8988T (cell line): ENCODE data around the gene EPN2.
A peak's percentile ranks its signal among the peaks of the same experiment; 100 is the strongest.
"Not testable (repeated sequence)": the region's sequence is repeated elsewhere in the genome, so short reads cannot be mapped to it uniquely, and the experiment has no call there.

Source experiments
- DNase-seq: peaks from one replicate; pipeline ENCODE4 v3.0.0; 2011

Gene EPN2

DNA sequence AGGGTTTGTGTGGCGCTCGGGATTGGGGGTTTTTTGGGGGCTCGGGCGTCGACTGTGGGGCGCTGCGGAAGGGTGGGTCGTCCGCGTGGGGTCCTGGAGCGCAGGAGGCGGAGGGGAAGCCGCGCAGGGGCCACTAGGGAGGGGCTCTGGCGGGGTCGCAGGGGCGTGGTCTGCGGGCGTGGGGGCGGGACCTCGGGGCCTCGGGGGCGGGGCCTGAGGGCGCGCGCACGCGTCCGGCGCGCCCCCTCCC is at the start of gene EPN2:
Gene EPN2, plus strand, starts transcription at position 228 of the 250 bp plus-strand sequence. CDS start 45,754 bp downstream, outside the sequence.
- not testable (repeated sequence) for DNase-seq

DNA sequence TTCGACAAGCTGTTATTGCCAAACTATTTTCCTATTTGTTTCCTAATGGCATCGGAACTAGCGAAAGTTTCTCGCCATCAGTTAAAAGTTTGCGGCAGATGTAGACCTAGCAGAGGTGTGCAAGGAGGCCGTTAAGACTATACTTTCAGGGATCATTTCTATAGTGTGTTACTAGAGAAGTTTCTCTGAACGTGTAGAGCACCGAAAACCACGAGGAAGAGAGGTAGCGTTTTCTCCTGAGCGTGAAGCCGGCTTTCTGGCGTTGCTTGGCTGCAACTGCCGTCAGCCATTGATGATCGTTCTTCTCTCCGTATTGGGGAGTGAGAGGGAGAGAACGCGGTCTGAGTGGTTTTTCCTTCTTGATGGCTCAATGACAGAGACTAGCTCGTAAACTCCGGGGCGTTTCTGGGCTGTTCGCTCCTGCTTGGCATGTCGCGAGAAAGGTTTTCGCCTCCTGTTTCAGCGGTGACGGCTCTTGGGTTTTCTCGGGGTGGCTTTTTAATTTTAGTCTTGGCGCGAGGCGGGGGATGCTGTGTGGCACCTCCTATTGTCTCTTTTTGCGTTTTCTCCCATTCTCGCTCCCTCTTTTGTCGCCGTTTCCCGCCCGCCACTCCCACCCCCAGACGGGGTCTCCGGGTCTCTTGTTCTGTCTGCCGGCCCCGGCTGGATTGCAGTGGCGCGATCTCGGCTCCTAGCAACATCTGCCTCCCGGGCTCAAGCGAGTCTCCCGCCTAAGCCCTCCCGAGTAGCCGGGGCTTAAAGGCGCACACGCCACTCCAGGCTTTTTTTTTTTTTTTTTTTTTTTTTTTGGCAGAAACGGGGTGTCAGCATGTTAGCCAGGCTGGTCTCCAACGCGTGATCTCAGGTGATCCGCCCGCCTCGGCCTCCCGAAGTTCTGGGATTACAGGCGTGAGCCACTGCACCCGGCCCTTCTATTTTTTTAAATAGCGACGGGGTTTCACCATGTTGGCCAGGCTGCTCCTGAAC is 49.0 kb upstream of the EPN2 start:
- not testable (repeated sequence) for DNase-seq

DNA sequence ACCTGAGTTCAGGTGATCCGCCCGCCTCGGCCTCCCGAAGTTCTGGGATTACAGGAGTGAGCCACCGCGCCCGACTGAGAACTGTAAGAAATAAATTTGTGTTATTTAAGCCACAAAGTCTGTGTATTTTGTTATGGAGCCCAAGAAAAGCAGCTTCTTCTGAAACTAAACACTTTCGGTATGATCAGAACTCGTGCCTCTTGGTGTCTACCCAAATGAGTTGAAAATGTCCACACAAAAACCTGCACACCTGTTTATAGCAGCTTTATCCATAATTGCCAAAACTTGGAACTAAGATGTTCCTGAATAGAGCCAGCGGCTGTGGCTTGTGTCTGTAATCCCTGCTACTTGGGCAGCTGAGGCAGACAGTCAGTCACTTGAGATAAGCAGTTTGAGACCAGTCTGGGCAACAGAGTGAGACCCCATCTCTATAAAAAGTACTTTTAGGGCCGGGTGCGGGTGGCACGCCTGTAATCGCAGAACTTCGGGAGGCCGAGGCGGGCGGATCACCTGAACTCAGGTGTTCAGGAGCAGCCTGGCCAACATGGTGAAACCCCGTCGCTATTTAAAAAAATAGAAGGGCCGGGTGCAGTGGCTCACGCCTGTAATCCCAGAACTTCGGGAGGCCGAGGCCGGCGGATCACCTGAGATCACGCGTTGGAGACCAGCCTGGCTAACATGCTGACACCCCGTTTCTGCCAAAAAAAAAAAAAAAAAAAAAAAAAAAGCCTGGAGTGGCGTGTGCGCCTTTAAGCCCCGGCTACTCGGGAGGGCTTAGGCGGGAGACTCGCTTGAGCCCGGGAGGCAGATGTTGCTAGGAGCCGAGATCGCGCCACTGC is 48.1 kb upstream of the EPN2 start:
- DNase-seq: not testable (repeated sequence)

DNA sequence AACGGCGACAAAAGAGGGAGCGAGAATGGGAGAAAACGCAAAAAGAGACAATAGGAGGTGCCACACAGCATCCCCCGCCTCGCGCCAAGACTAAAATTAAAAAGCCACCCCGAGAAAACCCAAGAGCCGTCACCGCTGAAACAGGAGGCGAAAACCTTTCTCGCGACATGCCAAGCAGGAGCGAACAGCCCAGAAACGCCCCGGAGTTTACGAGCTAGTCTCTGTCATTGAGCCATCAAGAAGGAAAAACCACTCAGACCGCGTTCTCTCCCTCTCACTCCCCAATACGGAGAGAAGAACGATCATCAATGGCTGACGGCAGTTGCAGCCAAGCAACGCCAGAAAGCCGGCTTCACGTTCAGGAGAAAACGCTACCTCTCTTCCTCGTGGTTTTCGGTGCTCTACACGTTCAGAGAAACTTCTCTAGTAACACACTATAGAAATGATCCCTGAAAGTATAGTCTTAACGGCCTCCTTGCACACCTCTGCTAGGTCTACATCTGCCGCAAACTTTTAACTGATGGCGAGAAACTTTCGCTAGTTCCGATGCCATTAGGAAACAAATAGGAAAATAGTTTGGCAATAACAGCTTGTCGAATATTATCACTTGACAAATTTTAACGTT is 47.3 kb upstream of the EPN2 start:
- DNase-seq: not testable (repeated sequence)

DNA sequence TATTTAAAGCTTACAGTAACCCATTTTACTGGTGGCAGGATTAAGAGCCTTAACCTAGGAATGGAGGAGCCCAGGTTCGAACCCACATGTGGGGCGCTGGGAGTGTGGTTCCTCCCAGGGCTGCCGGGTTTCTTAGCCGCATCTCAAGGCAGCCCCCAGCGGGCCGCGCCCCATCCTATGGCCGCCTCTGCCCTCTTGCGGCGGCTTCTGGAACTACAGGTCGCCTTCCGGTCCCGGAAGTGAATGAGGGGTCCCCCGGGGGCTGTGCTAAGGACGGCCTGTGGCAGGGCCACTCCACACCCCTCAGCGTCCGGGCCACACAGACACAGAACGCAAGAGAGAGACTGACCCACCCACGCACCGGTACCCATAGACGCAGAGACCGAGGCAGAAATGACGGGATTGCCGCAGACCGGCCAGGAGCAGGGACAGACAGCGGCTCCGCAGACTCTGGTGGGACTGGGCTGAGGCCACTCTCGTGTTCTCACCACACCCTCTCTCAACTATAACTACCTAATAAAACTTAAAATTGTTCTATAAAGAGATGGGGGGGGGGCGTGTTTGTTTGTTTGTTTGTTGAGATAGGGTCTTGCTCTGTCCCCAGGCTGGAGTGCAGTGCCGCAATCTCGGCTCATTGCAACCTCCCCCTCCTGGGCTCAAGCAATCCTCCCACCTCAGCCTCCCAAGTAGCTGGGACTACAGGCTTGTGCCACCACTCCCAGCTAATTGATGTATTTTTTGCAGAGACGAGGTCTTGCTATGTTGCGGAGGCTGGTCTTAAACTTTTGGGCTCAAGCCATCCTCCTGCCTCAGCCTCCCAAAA is 40.6 kb upstream of the EPN2 start:
- not testable (repeated sequence) for DNase-seq

DNA sequence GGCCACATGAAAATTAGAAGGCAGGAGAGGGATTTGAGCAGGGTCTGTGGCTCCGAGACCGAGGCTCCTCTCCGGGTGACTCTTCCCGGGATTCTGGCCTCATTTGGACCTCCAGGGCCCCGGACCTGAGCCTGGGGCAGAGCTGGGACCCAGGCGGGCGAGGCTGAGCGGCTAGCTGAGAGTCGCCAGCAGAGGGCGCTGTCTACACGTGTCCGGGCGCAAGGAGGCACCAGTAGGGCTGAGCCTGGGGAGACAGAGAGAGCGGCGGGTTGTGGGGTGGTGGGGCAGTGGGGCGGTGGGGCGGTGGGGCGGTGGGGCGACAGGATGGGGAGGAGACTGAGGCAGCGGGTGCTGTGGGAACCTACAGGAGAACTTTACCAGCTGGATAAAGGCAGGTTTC is 34.7 kb upstream of the EPN2 start:
- not testable (repeated sequence) for DNase-seq

DNA sequence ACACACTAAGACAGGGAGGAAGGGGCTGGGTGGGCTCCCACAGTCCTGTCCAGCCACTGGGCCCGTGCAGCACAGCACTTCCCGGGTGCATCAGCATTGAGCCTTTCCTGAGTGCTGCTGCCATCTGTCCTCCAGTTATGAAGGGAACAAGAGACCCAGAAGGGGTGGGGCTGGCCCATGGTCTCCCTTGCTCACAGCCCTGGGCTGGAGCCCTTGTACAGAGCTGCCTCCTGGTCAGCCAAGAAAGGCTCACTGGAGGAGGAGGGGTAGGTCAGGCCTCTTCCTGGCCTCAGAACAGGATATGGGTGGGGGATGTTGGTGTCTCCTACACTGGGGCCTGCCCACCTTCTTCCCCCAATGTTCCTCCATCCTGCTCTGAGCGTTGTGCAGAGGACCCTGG is 33.7 kb upstream of the EPN2 start:
- not testable (repeated sequence) for DNase-seq

DNA sequence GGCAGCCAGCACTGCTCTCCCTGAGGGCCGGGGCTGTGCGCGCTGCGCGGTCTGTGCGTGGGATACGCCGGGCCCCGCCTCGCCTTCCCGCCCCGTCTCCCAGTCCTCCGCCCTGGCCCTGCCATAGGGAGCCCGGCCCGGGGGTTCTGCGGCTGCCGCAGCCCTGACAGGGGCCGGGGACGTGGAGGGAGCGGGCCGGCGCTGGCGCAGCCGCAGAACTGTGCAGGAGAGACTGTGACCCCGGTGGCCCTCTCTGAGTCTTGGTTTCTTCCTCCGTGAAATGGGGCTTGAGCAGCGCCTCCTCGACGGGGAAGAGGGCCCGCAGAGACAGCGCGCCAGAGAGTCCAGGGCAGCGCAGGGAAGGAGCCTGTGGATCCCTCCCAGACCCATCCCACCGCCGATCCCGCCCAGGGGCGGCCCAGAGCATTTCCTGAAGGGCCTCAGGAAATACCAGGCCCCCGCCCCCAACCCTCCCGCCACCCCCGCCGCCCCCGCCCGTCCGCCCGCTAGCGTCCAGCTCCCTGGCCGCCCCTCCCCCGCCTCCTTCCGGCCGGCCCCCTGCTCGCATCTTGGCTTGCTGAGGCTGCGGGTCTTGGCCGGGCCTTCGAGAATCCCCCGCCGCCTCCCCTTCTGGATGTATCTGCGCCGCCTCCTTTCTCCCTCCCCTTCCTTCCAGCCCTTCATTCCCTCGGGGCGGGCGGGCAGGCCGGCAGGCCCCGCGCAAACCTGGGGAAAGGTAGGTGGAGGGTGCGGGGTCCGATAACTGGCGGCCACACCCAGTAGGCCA is 21.9 kb upstream of the EPN2 start:
- DNase-seq: not testable (repeated sequence)

DNA sequence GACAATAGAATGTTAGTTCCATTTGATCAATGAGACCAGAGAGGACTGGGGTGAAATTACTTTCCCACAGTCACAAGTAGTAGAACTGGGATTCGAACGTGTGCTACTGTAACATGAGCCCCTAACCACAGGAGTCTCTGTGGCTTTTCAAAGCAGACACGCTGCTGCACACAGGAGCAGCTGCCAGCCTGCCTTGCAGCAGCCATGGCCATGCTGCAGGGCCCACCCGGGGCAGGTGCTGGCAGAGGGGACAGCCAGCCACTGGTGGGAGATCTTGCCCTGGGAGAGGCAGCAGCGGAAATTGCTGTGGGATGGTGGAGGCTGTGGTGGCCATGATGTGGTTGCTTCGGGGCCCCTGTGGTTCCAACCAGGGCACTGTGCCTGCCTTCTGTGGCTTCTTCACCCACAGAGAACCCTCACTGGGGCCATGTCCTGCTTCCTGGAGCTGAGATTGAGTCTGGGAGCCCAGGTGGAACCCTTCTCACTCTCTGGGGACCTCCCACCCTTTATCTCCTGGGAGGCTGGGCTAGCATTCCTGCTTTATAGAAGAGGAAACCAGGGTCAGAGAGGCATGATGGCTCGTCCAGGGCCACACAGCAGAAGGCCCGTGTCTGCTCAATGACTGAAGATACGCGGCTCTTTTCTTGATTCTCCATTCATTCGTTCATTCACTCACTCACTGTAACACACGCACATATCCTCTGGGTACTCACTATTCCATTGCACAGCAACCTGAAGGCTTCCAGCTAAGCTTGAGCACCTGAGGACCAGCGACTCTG is 20.8 kb upstream of the EPN2 start:
- DNase-seq: not testable (repeated sequence)

DNA sequence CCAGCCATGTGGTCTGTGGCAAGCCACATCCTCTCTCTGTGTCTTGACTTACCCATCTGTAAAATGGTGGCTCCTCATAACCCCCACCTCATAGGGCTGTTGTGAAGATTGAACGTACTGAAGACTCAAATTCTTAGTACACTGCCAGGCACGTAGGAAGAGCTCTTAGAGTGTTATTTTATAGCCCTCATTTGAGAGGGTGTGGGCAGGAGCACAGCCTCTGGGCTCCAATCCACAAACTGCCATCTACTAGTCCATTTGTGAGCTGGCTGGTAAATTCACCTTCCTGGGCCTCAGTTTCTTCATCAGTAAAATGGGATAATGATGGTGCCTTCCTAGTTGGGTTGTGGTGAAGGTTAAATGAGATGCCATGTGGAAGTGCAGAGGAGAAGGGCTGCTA is 18.3 kb upstream of the EPN2 start:
- not testable (repeated sequence) for DNase-seq

DNA sequence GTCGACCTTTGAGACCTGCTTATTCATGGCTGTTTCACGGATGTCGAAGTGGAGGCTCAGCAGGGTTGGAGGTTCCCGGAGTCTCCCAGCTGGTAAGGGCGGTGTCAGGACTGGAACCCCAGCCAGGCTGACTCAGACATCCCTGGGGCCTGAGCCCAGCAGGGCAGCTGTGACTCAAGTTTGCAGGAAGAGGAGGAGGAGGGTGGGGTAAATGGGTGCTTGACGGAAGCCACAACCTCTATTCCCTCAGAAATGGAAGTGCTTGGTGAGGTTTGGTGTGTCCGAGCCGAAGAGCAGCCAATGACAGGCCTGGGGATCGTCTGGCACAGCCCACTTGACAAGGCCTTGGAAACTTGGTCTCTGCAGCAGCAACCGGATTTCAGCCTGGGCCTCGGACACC is 17.8 kb upstream of the EPN2 start:
- not testable (repeated sequence) for DNase-seq

DNA sequence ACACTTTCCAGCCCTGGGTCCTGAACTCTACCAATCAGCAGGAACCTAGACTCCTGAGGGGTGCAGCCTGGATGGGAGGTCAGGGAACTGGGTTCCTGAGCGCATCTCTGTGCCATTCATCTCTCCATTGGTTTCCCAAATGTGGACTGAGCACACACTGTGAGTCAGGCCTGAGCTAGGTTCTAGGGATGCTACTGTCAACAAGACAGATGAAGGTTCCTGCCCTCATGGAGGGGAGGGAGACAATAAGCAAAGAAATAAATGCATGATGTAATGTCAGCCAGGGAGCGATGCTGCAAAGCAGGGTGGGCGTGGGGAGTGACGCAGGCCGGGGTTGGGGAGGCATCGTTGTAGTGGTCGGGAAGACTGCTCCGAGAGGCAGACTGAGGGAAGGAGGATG is 17.0 kb upstream of the EPN2 start:
- DNase-seq: not testable (repeated sequence)

DNA sequence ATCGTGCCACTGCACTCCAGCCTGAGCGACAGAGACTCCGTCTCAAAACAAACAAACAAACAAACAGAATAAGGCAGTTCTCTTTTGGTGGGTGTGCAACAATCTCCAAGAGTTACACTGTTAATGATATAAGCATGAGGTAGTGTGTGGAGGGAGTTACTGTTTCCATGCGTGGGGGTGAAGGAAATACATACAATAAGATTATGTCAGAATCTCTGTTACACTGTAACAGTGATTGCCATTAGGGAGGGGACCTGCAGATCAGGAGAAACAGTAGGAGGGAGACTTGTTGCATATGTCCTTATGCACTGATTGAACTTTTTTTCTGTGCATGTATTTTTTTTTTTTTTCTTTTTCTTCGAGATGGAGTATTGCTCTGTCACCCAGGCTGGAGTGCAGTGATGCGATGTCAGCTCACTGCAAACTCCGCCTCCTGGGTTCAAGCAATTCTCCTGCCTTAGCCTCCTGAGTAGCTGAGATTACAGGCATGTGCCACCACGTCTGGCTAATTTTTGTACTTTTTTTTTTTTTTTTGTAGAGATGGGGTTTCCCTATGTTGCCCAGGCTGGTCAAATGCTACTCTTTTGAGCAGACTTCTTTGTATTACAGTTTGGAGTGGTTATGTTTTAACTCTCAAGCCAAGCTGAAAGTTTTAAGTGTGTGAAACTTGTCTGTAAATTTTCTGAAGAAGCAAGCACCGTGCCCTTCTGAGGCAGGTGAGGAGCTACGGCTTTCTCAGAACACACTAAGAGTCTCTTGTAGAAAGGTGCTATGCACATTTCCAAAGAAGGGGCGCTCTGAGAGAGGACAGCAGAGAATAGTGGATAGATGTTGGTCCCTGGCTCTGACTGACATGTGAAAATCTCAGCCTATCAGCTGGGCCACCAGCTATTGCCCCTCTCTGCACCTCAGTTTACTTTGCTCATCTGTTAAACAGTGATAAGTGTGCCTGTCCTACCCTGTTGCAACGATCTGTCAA is 10.3 kb upstream of the EPN2 start:
- DNase-seq: not testable (repeated sequence)

DNA sequence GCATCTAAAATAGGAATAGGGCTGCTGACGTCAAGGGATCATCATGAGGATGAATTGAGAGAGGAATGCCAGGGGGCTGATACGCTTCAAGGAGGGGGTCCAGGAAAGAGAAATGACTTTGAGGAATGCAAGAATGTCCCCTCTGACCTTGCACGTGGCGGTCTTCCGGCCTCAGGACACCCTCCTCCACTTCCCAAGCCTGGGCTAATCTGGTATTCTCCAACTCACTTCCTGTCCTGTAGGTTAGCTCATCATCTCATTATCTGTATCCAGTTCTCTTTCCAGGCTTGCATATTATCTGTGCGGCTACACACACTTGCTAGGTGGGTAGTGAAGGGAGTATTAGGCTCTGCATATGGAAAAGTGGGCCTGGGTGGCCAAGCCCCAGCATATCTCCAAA is 2.5 kb upstream of the EPN2 start:
- not testable (repeated sequence) for DNase-seq

DNA sequence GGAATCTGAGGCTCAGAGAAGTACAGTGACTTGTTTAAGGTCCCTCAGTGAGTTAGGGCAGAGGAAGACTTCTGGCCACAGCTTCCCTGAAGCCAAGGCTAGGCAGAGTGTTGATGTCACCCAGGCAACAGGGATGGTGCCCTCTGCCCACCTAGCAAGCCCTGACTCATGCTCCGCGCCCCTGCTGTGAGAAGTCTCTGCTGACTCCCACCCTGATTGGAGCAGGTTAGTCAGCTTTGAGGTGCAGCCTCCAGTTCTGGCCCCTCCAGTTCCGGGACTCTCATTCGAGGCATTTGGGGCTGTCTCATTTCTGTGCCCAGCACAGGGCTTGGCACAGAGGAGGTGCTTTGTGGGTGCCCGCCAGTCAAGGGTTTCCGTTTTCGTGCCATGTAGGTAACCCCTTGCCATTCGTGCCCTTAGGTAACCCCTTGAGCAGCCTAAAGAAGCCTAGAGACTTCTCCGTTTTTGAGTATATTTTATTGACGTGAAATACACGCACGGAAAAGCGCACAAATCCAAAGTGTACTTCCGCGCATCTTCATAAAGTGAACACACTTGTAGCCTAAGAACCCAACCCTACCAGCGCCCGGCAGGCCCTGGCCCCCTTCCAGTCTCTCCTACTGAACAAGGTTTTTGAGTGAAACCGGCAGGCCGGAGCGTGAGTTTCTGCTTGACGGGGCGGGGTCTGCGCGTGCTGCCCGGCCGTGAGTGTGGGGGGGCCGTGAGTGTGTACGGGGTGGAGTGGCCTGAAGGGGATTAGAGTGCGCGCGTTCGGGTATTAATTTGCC is 621 bp upstream of the EPN2 start:
- not testable (repeated sequence) for DNase-seq

DNA sequence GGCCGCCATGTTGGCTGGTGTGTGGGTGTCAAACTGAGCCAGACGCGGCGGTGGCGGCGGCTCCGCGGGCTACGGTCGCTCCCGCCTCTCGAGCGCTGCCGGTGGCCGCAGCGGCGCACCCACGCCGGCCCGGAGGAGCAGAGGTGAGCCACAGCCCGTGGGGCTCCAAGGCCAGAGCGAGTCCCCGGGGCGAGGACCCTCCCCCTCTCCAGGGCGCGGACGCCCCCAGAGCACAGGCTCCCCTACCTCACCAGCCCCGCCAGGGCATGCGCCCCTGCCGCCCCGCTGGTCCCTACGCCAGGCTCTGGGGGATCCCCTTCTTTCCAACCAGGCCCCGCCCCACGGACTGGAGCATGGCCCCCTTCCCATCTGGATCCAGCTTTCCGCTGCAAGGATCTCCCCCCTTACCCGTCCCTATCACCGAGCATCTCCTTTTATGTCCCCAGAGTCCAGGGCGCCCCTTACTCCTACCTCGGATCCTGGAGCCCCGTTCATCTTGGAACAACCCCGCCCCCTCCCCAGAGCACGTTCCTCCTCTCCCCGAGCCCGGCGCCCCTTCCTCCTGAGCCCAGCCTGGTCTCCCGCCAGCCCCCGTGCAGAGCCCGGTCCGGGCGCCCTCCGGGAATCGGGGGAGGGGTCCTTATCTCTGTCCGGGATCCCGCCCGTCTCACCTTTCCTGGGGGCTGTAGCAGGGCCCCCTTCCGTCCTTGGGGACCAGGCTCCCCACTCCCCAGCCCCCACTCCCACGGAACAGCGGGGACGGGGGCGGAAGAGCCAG is 412 bp downstream of the EPN2 start:
- DNase-seq: no peak

DNA sequence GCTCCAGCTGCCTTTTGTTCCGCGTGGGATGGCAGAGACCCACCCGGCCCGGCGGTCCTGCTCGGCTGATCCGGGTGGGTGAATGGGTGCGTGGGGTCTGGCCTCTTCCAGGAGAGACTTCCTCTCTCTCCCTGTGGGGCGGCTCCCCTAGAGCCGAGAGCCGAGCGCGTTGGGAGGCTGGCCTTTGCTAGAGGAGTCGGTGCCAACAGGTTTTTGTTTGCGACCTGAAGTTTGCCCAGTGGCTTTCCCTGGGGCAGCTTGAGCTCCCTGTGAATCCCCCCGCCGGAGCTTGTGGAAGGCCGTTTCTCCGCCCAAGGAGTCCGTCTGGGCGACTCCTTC is 970 bp downstream of the EPN2 start:
- peak; percentile 51 for DNase-seq

DNA sequence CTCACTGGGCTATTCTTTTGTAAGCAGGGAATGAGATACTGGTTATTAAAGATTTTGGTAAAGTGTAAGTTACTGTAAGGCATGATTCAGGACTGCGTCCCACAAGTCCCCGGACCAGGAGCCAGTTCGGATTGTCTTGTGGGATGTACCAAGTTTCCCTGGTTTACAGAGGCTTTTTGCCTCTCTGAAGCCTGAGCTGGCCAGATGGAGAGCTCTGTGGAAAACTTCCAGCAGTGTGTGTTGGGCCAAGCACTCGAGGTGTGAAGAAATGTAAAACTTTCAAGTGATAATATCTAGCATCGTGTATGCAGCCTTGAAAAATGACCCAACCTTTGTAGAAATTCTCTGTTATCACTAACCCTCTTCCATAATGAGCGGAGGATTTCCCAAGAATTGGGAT is 2.4 kb downstream of the EPN2 start:
- no peak for DNase-seq
